Hepatocyte (in vitro differentiated cells): Measurements from ENCODE around the gene OR11G2.

ENCODE experiments used
- CTCF ChIP-seq: fragments of 200-600 bp; sonication (generic); IDR thresholded peaks from 2 replicates; pipeline ENCODE4 v1.5.1; 2016; ENCODE audit warnings: antibody characterized with exemption, mild to moderate bottlenecking; ENCODE audit not compliant: poor library complexity
- EZH2phosphoT487 ChIP-seq: fragments of 200-600 bp; sonication (generic); IDR thresholded peaks from one replicate; pipeline ENCODE4 v1.6.1; 2018; ENCODE audit warnings: antibody characterized with exemption, mild to moderate bottlenecking, low read depth, moderate library complexity; ENCODE audit not compliant: unreplicated experiment, severe bottlenecking

GRCh38 chr14:20164462-20164861, 26.2 kb upstream of the OR11G2 start:
- TF ChIP-seq CTCF (no peak), EZH2phosphoT487 (no peak)
